ENCODE data around the gene DRAM2. TPM values are rescaled to one million over a fixed set of nuclear protein-coding genes. Genes with fewer than 3 reads are reported as not detected.

DRAM2 gene
- total RNA-seq, 1 donor from 2014 or later: 39.7 TPM

- H3K9me3 Mint-ChIP-seq (ENCODE audit: unreplicated experiment): peaks cover 4% of the 10 kb centered on the region
- DNase-seq: no peak
- peaks cover 18% of the 10 kb centered on the region for H3K4me1 Mint-ChIP-seq (ENCODE audit: low read depth, unreplicated experiment)
- peak overlapping the region; percentile 31 for H3K27ac Mint-ChIP-seq (ENCODE audit: unreplicated experiment)
- no peak overlapping the region for H3K4me3 Mint-ChIP-seq (ENCODE audit: unreplicated experiment)
- H3K27me3 Mint-ChIP-seq (ENCODE audit: unreplicated experiment): peaks cover 4% of the 10 kb centered on the region
- no peak for TF ChIP-seq CTCF (IDR thresholded peaks at IDR 0.05; ENCODE audit: partially characterized antibody, unreplicated experiment)
- no peaks in the 10 kb centered on the region for H3K36me3 Mint-ChIP-seq (ENCODE audit: unreplicated experiment)
Measured at GRCh38 chr1:111127923-111128643, 11.8 kb downstream of the DRAM2 start.

GRCh38 chr1:111126354-111126753 lies 13.5 kb downstream of the DRAM2 start:
- H3K4me1 Mint-ChIP-seq (ENCODE audit: low read depth, unreplicated experiment): peaks cover 18% of the 10 kb centered on the region
- DNase-seq: no peak
- no peaks in the 10 kb centered on the region for H3K36me3 Mint-ChIP-seq (ENCODE audit: unreplicated experiment)
- H3K27me3 Mint-ChIP-seq (ENCODE audit: unreplicated experiment): peaks cover 4% of the 10 kb centered on the region
- H3K4me3 Mint-ChIP-seq (ENCODE audit: unreplicated experiment): peak overlapping the region; percentile 39
- H3K27ac Mint-ChIP-seq (ENCODE audit: unreplicated experiment): peak overlapping the region; percentile 91
- peaks cover 4% of the 10 kb centered on the region for H3K9me3 Mint-ChIP-seq (ENCODE audit: unreplicated experiment)
- TF ChIP-seq CTCF (IDR thresholded peaks at IDR 0.05; ENCODE audit: partially characterized antibody, unreplicated experiment): no peak

- H3K27ac Mint-ChIP-seq (ENCODE audit: unreplicated experiment): no peak overlapping the region
- TF ChIP-seq CTCF (IDR thresholded peaks at IDR 0.05; ENCODE audit: partially characterized antibody, unreplicated experiment): no peak
- no peak overlapping the region for H3K4me3 Mint-ChIP-seq (ENCODE audit: unreplicated experiment)
- no peaks in the 10 kb centered on the region for H3K36me3 Mint-ChIP-seq (ENCODE audit: unreplicated experiment)
- no peak for DNase-seq
- H3K9me3 Mint-ChIP-seq (ENCODE audit: unreplicated experiment): no peaks in the 10 kb centered on the region
- no peaks in the 10 kb centered on the region for H3K4me1 Mint-ChIP-seq (ENCODE audit: low read depth, unreplicated experiment)
- H3K27me3 Mint-ChIP-seq (ENCODE audit: unreplicated experiment): peaks cover 2% of the 10 kb centered on the region
Measured at GRCh38 chr1:111116496-111116895, 23.4 kb downstream of the DRAM2 start.

- Mint-ChIP-seq H3K27ac (ENCODE audit: unreplicated experiment) (no peak overlapping the region), H3K27me3 (ENCODE audit: unreplicated experiment) (no peaks in the 10 kb centered on the region), H3K9me3 (ENCODE audit: unreplicated experiment) (peaks cover 2% of the 10 kb centered on the region), H3K4me1 (ENCODE audit: low read depth, unreplicated experiment) (no peaks in the 10 kb centered on the region), H3K4me3 (ENCODE audit: unreplicated experiment) (no peak overlapping the region), H3K36me3 (ENCODE audit: unreplicated experiment) (peaks cover 14% of the 10 kb centered on the region)
- no peak for DNase-seq
- no peak for TF ChIP-seq CTCF (IDR thresholded peaks at IDR 0.05; ENCODE audit: partially characterized antibody, unreplicated experiment)
Measured at GRCh38 chr1:111110197-111110899, 29.5 kb downstream of the DRAM2 start.

GRCh38 chr1:111104981-111105380 lies 34.9 kb downstream of the DRAM2 start:
- Mint-ChIP-seq H3K4me3 (ENCODE audit: unreplicated experiment) (no peak overlapping the region), H3K36me3 (ENCODE audit: unreplicated experiment) (peaks cover 41% of the 10 kb centered on the region), H3K27me3 (ENCODE audit: unreplicated experiment) (no peaks in the 10 kb centered on the region), H3K27ac (ENCODE audit: unreplicated experiment) (no peak overlapping the region), H3K9me3 (ENCODE audit: unreplicated experiment) (peaks cover 5% of the 10 kb centered on the region), H3K4me1 (ENCODE audit: low read depth, unreplicated experiment) (no peaks in the 10 kb centered on the region)
- no peak for TF ChIP-seq CTCF (IDR thresholded peaks at IDR 0.05; ENCODE audit: partially characterized antibody, unreplicated experiment)
- no peak for DNase-seq

All from glutamatergic neuron (in vitro differentiated cells).